Measurements from ENCODE around the gene AIRE.
"Not testable (repeated sequence)": the region's sequence is repeated elsewhere in the genome, so short reads cannot be mapped to it uniquely, and the experiment has no call there.

GRCh38 chr21:44241281-44241680 is 44.4 kb upstream of the AIRE start:
- not testable (repeated sequence) for TF ChIP-seq POLR2A (IDR thresholded peaks at IDR 0.05; ENCODE audit: insufficient read depth in 1 of 2, low read depth in 2 of 2, low read length in 2 of 2); STAG1 (CRISPR knock-in tag; IDR thresholded peaks at IDR 0.05); NR2C2 (CRISPR knock-in tag; IDR thresholded peaks at IDR 0.05; ENCODE audit: borderline replicate concordance); NR3C1 (CRISPR knock-in tag; IDR thresholded peaks at IDR 0.05); ZNF557 (CRISPR knock-in tag; IDR thresholded peaks at IDR 0.05)

Measured in HepG2 (cell line).